Astrocyte of the spinal cord (primary cell): ENCODE measurements around the gene RMND5A.

Experiments used
- DNase-seq: peaks from one replicate; pipeline ENCODE4 v3.0.0; 2011; ENCODE audit warnings: low read depth, low spot score
- H3K4me3 ChIP-seq: 2 replicates; pipeline ENCODE4 v1.5.1; 2011; ENCODE audit warnings: low read depth, mild to moderate bottlenecking, low read length, moderate library complexity
- in situ Hi-C: cut with HindIII; loops from 2 replicates; pipeline ENCODE4 v1.10.0; 2017; ENCODE audit warnings: low sequenced_read_pairs
- TF ChIP-seq, protein P1 (sequence below): IDR thresholded peaks from 2 replicates; pipeline ENCODE4 v1.5.1; 2012; ENCODE audit warnings: low read depth, mild to moderate bottlenecking, low read length, inconsistent platforms

Gene RMND5A

DNA sequence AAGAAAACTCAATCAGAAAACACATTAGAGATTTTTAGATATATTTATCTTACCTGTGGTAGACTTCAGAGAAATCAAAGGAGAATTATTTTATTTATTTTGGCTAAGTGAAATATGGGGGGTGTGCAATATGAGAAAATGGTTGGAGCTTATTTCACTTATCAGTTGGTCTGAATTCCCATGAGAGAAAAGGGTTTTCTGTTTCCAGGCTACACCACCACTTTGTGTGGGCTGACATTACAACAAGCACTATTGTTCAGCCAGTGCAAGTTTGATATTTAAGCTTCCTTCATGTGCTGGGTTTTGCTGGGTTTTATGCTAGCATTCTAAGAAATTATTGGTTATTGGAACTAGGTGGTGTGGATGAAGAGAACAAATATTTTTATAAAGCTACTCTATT is 33.5 kb downstream of the RMND5A start:
- TF ChIP-seq, protein P1, sequence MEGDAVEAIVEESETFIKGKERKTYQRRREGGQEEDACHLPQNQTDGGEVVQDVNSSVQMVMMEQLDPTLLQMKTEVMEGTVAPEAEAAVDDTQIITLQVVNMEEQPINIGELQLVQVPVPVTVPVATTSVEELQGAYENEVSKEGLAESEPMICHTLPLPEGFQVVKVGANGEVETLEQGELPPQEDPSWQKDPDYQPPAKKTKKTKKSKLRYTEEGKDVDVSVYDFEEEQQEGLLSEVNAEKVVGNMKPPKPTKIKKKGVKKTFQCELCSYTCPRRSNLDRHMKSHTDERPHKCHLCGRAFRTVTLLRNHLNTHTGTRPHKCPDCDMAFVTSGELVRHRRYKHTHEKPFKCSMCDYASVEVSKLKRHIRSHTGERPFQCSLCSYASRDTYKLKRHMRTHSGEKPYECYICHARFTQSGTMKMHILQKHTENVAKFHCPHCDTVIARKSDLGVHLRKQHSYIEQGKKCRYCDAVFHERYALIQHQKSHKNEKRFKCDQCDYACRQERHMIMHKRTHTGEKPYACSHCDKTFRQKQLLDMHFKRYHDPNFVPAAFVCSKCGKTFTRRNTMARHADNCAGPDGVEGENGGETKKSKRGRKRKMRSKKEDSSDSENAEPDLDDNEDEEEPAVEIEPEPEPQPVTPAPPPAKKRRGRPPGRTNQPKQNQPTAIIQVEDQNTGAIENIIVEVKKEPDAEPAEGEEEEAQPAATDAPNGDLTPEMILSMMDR: no peak
- no peak for DNase-seq
- in situ Hi-C loops: no loop called here
- H3K4me3 ChIP-seq: no peak overlapping the region

DNA sequence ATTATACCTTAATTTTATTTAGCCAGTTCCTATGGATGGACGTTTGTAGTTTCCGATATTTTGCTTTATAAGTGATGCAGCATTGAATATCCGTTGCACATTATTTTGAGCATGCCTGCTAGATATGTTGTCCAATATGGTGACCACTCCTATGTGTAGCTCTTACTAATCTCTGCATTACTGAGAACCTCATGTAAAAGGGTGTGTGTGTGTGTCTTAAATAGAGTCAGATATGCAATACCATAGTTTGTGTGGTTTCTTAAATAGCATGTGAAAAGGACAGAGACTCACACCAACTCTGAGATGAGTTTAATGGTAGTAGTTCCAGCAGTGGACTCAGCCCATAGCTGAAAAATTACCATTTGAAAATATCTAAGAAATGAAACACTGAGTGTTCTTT is 38.3 kb downstream of the RMND5A start:
- in situ Hi-C loops: no loop called here
- no peak for DNase-seq
- TF ChIP-seq, protein P1: no peak
- no peak overlapping the region for H3K4me3 ChIP-seq

DNA sequence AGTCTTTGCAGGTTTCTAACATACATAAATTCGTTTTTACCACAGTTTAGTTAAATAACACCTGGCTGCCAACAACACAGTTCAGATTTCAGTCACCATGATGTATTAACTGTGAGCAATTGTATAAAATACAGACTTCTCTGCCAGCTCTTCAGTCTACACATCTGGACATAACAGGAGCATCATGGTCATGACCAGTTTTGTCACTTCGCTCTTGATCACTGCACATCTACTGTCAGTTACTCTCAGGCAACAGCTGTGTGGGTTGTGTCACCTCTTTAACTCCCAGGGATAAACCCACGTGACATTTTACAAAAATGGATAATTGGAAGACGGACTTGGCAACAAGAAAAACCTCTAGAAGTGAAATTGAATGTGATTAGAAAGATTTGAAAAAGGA is 40.3 kb downstream of the RMND5A start:
- in situ Hi-C loops: no loop called here

DNA sequence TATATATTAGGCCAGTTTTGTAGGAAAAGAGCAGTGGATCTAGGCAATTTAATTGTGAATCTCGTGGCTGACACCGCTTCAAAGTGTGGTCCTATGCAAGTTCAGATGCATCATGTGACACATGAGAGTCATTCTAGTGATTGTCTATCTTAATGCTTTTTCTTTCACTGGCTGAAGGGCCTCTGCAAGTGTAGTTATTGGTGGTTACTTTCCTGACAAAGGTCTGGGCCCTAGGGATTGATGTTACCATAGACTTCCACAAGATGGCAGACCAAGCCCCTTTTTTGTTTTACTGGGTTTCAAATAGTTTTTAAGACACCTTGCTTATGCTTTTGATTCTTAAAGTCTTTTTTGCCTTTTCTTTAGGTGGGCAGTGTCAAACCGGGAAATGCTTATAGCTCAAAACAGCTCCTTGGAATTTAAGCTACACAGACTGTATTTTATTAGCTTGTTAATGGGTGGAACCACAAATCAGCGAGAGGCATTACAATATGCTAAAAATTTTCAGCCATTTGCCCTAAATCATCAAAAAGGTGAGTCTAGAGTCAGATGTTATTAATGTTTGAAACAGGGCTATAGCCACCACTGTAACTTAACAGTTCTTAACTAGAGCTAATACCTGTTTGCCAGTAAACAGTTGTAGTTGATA is 44.7 kb downstream of the RMND5A start:
- H3K4me3 ChIP-seq: no peak overlapping the region
- peak; percentile 48 for DNase-seq
- TF ChIP-seq, protein P1: peak; percentile 71
- in situ Hi-C loops: no loop called here

More for the DNA sequence above, 40.3 kb downstream of the RMND5A start:
- TF ChIP-seq, protein P1: no peak
- H3K4me3 ChIP-seq: no peak overlapping the region
- DNase-seq: no peak

DNA sequence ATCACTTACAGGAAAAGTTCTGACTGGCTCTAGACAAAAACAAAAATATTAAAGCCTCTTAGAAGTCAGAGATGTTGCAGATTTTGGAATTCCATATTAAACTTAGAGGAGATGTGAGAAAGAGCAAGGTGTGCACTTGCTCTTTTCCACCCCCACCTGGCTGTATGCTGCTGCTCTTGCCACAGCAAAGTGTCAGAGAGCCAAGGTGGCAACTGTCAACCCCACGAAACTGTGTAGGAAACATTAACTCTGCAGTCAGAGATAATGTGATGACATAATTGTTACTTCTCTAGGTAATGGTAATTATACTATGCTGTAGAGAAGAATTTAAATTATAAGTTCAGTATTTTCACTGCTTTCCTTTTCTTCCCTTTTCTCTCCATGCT is 45.2 kb downstream of the RMND5A start:
- TF ChIP-seq, protein P1: no peak
- in situ Hi-C loops: no loop called here
- H3K4me3 ChIP-seq: no peak overlapping the region
- DNase-seq: no peak

DNA sequence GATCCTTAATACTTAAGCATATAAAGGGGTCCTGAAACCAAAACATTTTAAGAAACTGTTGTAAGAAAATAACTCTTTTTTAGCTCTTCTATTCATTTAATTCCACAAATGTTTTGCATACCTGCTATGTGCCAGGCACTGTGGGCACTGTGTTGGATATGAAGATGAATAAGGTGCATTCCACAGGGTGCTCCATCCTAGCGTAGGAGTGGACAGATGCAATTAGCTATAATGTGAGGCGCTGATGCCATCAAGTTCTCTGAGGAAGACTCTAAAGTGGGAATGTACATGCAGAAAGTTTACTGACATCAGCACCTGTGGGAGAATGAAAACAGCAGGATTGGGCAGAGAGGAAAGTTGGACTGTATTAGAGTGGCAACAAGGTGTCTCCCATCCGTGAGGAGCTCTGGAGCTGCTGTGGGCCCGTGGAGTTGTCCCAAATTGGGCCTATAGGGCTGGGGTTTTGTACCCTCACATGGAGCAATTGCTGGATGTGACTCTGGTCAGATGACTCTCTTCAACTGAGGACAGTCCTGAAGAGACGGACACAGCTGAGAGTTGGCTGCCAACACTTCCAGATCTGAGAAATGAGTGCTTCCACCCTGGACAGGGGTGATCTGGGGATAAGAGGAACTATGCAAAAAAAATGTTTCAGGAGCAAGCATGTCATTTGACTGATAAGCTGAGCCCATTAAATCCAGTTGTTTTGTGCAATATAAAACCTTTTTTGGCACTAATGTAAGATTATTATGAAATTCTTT is 48.3 kb downstream of the RMND5A start:
- no peak for DNase-seq
- in situ Hi-C loops: no loop called here
- H3K4me3 ChIP-seq: no peak overlapping the region
- TF ChIP-seq, protein P1: no peak
